Ovary (tissue), 3 donors: ENCODE results near the gene SPDYE6.

Experiments used
- POLR2A ChIP-seq: fragments of 450-650 bp; IDR thresholded peaks from one replicate; pipeline ENCODE4 v1.6.1; 2017; ENCODE audit warnings: antibody characterized with exemption, mild to moderate bottlenecking, moderate library complexity
- TF ChIP-seq, protein P1 (sequence below), 3 donors: fragments of 450-650 bp in 2 of 3; fragments of 200-600 bp in 1 of 3; IDR thresholded peaks; one replicate each; pipeline versions ENCODE4 v1.5.1 to v1.8.0; 2016 to 2022; ENCODE audit warnings: antibody characterized with exemption in 3 of 3, mild to moderate bottlenecking in 1 of 3
- donor health status: DM: no; HTN: no; CAD: no.

DNA sequence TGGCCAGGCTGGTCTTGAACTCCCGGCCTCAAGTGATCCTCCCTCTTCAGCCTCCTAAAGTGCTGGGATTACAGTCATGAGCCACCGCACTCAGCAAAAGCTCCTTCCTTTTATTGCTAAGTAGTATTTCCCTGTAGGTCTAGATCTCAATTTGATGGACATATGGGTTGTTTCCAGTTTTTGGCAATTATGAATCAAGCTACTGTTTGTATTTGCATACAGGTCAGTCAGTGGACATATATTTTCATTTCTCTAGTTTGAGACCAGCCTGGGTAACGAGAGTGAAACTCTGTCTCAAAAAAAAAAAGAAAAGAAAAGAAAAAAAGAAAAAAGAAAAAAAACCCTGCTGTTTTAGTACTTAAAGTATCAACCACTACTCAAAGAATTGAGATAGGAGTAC is 33.6 kb upstream of the SPDYE6 start:
- TF ChIP-seq, protein P1, sequence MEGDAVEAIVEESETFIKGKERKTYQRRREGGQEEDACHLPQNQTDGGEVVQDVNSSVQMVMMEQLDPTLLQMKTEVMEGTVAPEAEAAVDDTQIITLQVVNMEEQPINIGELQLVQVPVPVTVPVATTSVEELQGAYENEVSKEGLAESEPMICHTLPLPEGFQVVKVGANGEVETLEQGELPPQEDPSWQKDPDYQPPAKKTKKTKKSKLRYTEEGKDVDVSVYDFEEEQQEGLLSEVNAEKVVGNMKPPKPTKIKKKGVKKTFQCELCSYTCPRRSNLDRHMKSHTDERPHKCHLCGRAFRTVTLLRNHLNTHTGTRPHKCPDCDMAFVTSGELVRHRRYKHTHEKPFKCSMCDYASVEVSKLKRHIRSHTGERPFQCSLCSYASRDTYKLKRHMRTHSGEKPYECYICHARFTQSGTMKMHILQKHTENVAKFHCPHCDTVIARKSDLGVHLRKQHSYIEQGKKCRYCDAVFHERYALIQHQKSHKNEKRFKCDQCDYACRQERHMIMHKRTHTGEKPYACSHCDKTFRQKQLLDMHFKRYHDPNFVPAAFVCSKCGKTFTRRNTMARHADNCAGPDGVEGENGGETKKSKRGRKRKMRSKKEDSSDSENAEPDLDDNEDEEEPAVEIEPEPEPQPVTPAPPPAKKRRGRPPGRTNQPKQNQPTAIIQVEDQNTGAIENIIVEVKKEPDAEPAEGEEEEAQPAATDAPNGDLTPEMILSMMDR (IDR thresholded peaks at IDR 0.05), result no peak
- TF ChIP-seq POLR2A, result no peak
